OCI-LY7 (cell line): ENCODE measurements around the gene SLC26A3.

Experiments
- EZH2phosphoT487 ChIP-seq: fragments of 200-600 bp; sonication (generic); IDR thresholded peaks from 2 replicates; pipeline ENCODE4 v1.6.1; 2018; ENCODE audit warnings: low read depth, borderline replicate concordance, mild to moderate bottlenecking, mixed run types, antibody characterized with exemption, low read length, moderate library complexity, mixed read lengths
- TF ChIP-seq, protein P1 (sequence below): fragments of 200-600 bp; sonication (generic); conservative IDR thresholded peaks from 2 replicates; pipeline ENCODE4 v1.5.1; 2014; ENCODE audit warnings: mild to moderate bottlenecking, antibody characterized with exemption, low read length, moderate library complexity, mixed read lengths

DNA sequence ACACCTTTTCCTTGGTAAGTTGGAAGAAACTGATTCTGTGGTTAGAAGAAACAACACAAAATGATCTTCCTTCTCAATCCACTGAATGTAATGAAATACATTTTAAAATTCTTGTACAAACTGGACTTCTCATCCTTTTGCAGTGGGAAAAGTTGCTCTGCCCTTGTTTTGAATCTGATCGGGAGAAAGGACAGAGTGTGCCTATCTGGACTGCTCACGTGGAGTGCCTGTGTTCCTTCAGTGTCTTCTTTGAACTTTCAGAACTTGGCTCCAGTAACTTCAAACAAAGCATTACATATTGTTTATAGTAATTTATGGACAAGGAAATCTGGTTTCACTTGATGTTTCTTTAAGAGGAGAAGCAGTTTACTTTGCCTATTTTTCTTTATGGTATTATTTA lies 17.1 kb downstream of the SLC26A3 start:
- TF ChIP-seq, protein P1, sequence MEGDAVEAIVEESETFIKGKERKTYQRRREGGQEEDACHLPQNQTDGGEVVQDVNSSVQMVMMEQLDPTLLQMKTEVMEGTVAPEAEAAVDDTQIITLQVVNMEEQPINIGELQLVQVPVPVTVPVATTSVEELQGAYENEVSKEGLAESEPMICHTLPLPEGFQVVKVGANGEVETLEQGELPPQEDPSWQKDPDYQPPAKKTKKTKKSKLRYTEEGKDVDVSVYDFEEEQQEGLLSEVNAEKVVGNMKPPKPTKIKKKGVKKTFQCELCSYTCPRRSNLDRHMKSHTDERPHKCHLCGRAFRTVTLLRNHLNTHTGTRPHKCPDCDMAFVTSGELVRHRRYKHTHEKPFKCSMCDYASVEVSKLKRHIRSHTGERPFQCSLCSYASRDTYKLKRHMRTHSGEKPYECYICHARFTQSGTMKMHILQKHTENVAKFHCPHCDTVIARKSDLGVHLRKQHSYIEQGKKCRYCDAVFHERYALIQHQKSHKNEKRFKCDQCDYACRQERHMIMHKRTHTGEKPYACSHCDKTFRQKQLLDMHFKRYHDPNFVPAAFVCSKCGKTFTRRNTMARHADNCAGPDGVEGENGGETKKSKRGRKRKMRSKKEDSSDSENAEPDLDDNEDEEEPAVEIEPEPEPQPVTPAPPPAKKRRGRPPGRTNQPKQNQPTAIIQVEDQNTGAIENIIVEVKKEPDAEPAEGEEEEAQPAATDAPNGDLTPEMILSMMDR, result no peak
- TF ChIP-seq EZH2phosphoT487, result no peak
